Neural cell (in vitro differentiated cells): ENCODE data around the gene LRP1.

Experiments used
- EP300 ChIP-seq: fragments of 450-650 bp; conservative IDR thresholded peaks from 2 replicates; pipeline ENCODE4 v1.6.1; 2014; ENCODE audit warnings: antibody characterized with exemption, mild to moderate bottlenecking, moderate library complexity; ENCODE audit not compliant: poor library complexity, severe bottlenecking
- EZH2 ChIP-seq: fragments of 200-600, 300-800 bp; shearing (Covaris generic), sonication (generic); IDR thresholded peaks from 2 replicates; pipeline ENCODE4 v1.6.1; 2014; ENCODE audit warnings: antibody characterized with exemption, low read length, borderline replicate concordance, mild to moderate bottlenecking; ENCODE audit not compliant: insufficient read depth, poor library complexity, severe bottlenecking
- POLR2AphosphoS5 ChIP-seq: IDR thresholded peaks from 2 replicates; pipeline ENCODE4 v1.6.1; 2012
- RAD21 ChIP-seq: fragments of 450-650 bp; conservative IDR thresholded peaks from 2 replicates; pipeline ENCODE4 v1.6.1; 2014; ENCODE audit warnings: antibody characterized with exemption, mild to moderate bottlenecking, moderate library complexity
- REST ChIP-seq: IDR thresholded peaks from 2 replicates; pipeline ENCODE4 v1.6.1; 2012; ENCODE audit warnings: borderline replicate concordance
- TAF1 ChIP-seq: IDR thresholded peaks from 2 replicates; pipeline ENCODE4 v1.6.1; 2012; ENCODE audit warnings: low read depth
- TF ChIP-seq, protein P1 (sequence below): fragments of 450-650 bp; IDR thresholded peaks from 2 replicates; pipeline ENCODE4 v1.5.1; 2014; ENCODE audit warnings: antibody characterized with exemption, mild to moderate bottlenecking, moderate library complexity; ENCODE audit not compliant: poor library complexity, severe bottlenecking

GRCh38 chr12:57087010-57087690, 41.1 kb upstream of the LRP1 start:
- TF ChIP-seq, protein P1, sequence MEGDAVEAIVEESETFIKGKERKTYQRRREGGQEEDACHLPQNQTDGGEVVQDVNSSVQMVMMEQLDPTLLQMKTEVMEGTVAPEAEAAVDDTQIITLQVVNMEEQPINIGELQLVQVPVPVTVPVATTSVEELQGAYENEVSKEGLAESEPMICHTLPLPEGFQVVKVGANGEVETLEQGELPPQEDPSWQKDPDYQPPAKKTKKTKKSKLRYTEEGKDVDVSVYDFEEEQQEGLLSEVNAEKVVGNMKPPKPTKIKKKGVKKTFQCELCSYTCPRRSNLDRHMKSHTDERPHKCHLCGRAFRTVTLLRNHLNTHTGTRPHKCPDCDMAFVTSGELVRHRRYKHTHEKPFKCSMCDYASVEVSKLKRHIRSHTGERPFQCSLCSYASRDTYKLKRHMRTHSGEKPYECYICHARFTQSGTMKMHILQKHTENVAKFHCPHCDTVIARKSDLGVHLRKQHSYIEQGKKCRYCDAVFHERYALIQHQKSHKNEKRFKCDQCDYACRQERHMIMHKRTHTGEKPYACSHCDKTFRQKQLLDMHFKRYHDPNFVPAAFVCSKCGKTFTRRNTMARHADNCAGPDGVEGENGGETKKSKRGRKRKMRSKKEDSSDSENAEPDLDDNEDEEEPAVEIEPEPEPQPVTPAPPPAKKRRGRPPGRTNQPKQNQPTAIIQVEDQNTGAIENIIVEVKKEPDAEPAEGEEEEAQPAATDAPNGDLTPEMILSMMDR: no peak
- TF ChIP-seq TAF1 (peak; percentile 0), EP300 (no peak), POLR2AphosphoS5 (no peak), REST (no peak), EZH2 (no peak), RAD21 (no peak)
